Stimulated activated CD8-positive, alpha-beta memory T cell treated with anti-CD3 and anti-CD28 coated beads, Interleukin-15, amount 100 ng/mL, for 4 hours (primary cell): Measurements from ENCODE around the gene BBS7.

Source experiments
- DNase-seq, 2 donors: peaks; one replicate each; pipeline ENCODE4 v3.0.0-alpha.2; 2020; ENCODE audit warnings: low read depth in 2 of 2

The BBS7 gene, protein sequence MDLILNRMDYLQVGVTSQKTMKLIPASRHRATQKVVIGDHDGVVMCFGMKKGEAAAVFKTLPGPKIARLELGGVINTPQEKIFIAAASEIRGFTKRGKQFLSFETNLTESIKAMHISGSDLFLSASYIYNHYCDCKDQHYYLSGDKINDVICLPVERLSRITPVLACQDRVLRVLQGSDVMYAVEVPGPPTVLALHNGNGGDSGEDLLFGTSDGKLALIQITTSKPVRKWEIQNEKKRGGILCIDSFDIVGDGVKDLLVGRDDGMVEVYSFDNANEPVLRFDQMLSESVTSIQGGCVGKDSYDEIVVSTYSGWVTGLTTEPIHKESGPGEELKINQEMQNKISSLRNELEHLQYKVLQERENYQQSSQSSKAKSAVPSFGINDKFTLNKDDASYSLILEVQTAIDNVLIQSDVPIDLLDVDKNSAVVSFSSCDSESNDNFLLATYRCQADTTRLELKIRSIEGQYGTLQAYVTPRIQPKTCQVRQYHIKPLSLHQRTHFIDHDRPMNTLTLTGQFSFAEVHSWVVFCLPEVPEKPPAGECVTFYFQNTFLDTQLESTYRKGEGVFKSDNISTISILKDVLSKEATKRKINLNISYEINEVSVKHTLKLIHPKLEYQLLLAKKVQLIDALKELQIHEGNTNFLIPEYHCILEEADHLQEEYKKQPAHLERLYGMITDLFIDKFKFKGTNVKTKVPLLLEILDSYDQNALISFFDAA

DNA sequence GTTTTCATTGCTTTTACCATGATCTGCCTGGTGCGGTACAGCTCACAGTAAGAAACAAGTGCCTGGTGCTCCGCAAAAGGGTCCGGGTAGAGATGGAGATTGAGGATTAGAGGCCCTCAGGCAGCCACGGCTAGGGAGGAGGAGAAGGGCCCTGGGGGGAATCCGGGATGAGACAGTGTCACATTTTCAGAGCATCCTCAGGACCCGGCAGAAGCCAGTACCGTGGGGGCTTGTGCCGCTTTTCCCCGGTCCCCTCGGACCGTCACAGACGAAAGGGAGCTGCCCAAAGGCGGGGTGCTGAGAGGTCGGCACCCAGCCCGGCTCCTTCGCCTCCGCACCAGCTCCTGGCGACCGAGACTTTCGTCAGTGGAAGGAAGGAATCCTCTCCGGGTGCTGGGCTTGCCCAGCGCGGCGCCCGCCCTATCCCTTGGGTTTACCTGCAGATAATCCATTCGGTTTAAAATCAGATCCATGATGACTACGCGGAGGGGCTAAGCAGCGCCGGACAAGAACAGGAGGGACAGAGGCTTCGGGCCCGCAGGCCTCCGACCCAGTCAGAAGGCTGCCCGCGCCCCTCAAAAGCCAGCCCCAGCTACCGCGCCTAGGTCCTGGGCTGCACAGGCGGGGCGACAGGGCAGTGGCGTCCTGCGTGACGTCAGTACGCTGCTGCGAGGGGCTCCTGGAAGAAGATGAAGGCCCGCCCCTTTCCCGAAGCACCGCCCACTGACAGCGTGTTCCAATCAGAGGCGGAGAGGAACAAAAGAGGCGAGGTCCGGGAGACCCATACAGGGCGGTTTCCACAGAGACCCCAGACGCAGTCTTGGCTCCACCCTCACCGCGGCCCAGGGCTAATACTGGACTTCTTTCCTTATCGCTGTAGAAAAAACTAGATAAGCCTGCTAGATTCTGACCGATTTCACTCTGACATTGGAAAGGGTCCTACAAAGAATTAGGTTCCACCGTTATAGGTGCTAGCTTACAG, at the start of gene BBS7:
BBS7 (minus strand) TSS at position 634 of the 982 bp plus-strand sequence; CDS start at position 473, 161 bp downstream.
- DNase-seq: peak; percentile 91 to 95

DNA sequence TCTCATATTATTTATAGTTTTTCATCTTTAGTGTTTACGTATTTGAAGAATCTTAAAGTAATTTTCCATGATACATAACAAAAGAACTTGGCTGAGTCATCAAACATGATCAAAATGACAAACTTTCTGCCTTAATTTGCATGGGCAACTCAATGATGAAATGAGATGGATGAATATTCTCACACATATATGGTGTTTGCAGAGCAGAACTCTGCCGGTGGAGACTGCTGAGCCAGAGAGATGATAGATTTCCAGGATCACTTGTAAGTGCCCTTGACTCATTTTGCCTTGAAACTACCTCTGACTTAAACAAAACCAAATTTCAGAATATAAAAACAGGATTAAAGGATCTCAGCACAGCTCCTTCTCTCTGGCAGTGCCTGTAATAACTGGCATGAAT, 43.4 kb upstream of the BBS7 start:
- DNase-seq: no peak

DNA sequence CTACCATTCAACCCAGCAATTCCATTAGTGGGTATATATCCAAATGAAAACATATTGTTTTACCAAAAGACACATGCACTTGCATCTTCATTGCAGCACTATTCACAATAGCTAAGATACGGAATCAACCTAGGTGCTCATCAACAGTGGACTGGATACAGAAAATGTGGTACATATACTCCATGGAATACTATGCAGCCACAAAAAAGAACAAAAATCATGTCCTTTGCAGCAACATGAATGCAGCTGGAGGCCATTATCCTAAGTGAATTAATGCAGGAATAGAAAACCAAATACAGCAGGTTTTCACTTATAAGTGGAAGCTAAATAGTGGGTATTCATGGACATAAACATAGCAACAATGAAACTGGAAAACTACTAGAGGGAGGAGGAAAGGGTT, 38.1 kb upstream of the BBS7 start:
- DNase-seq: no peak

DNA sequence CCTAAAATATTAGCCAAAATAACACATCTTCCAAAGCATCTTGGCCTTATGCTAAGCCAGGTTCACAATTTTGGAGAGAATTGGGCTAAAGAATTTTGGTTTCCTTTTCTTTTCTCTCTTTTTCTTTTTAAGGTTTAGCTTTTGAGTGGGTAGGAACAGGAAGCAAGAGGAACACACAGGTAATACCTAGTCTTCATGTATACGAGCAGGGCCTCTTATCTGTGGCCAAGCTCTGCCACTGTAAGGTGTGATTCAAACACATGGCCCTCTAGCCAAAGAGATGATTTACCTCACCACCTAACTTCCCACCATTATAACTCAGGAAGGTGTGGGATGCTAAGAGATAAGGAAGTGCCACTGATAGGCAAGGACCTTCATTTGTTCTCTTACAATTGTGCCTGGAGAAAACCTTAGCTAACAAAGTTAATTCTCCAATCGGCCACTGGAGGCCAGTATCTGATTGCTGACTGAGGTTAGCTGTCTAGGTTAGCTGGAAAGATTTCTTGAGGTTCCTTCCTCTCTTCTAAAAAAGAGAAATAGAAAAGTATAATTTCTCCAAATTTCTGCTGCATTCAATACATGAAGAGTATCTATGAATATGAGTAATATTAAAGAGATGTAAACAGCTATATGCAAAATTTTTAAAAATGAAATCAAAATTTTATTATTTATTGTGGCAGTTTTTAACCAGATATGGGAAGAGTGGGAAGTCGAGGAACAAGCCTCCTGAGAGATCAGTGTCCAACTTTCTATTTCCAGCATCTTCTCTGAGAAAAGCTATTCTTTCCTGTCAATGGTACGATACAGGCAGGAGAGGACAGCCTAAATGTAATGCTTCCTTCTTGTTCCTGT, 30.1 kb upstream of the BBS7 start:
- peak in 1 of 2 donors; percentile 11 for DNase-seq

DNA sequence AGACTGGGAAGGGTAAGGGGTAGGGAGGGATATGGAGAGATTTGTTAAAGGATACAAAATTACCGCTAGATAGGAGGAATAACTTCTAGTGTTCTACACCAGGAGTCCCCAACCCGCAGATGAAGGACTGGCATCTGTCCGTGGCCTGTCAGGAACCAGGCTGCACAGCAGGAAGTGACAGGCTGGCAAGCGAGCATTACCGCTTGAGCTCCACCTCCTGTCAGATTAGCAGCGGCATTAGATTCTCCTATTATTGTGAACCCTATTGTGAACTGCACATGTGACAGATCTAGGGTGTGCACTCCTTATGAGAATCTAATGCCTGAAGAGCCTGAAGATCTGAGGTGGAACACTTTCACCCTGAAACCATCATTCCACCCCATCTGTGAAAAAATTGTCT, 27.9 kb upstream of the BBS7 start:
- DNase-seq: no peak

DNA sequence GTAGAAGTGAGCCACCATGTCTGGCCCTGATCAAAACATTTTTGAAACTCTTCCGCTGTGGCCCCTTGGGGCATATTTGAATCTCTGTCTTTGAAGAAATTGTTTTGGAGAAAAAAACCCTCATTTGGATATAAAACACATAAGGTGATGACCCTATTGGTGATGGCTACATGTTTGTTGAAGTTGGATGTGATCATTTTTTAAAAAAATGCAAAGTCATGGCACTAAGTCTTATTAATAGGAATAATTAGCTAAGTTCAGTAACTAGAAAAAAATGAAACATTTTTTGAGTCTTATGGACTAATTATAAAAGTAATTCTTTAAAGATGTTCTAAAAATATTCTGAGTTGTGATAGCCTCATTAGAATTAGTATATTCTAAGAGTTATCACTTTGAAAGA, 17.9 kb upstream of the BBS7 start:
- no peak for DNase-seq

DNA sequence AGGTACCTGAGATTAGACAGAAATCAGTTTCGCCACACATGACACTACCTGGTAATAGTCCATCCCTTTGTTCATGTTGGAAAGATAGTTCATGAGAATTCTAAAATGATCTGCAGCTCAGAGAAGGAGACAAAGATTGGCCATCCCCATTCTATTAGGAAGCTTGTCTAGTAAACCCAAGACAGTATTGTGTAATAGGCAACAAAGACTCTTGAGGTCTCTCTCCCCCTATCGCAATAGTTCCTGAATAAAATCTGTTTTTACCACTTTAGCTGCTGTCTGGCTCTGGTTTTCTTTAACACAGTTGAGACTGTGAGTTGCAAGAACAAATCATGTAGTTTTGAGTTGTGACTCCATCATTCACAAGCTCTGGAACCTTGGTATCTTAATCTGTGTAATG, 14.8 kb upstream of the BBS7 start:
- no peak for DNase-seq

DNA sequence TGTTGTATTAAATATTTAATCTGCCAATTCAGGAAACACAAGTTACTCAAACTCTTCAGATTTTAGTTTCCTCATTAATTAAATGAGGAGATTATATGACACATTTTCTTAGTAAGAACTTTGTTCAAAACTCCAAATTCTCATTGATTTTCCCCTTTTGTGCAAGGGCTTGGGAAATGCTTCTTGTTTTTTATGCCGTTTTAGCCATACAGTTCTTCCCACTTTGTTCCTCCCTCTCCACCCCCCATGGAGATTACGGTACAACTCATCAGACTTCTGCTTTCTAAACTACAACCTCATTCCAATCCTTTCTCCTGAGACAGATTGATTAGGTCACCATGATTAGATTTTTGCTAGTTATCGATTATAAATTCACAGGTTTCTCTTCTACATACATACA, 10.9 kb upstream of the BBS7 start:
- DNase-seq: no peak

DNA sequence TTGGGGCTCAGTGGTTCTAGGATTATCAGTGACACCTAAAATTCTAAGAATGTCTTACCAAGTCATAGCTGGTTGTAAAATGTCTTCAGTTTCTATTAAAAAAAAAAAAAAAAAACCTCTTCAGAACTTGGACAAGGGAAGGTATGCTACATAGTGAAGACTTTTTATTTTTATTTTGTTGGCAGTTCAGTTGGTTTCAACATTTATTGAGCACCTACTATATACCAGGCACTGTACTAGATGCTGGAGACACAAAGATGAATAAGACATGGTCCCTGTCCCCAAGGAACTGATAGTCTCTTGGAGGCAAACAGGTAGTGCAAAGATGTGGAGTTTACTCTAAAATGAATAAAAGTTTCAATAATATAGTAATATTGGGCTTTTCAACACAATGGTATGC, 8.9 kb upstream of the BBS7 start:
- DNase-seq: no peak

DNA sequence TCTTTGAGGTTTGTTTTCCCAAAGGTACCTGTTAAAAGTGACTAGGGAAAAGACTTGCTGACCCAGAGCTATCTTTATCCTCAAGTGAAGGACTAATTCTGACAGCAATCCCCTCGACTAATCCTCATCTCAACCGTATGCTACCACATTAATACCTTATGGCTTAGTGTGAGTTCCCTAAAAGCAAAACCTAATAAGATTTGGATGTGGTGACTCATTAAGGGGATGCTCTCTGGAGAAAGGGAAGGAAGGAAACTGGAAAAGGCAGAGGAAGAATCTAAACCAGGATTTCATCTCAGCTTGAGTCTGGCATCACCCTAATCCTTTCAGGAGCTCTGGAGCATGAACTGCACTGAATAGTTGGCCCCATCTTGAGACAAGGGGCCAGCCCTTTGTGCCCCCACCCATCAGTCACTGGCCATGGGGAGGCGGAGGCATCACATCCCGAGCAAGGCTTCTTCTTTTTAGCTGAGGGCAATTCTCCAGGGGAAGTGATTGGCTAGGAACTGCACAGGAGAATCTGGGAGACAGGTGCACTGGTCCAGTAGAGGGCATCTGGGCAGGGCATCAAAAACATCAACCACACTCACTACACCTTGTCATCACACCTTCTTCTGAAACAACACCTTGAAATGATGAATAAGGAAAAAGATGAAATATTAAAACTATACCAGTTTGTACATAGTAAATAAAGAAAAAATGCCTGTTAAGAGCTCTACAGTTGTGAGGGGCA, 6.9 kb upstream of the BBS7 start:
- no peak for DNase-seq

DNA sequence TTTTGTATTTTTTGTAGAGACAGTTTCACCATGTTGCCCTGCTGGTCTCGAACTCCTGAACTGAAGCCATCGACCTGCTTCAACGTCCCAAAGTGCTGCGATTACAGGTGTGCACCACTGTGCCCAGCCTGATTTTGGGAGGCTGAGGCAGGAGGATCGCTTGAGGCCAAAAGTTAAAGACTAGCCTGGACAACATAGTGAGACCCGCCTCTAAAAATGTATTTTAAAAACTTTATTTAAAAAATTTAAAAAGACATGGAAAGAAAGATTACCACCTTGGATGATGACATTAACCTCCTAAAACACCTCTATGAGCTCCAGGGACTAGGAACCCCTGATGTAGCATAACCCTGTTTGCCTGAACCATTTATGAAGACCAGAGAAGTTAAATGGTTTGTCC, 5.8 kb upstream of the BBS7 start:
- DNase-seq: no peak

DNA sequence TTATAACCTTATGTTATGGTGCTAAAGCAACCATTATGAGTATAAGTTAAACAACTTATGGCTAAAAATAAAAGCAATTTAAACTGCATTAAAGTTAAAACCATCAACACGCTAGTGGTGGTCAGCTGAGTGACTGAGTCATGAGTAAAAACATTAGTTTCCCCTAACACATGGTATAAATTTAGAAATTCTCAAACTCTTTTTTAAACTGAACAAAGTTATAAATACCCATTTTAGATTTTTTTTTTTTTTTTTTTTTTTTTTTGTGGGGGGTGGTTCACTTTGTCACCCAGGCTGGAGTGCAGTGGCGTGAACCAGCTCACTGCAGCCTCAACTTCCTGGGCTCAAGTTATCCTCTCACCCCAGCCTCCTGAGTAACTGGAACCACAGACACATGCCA, 5.4 kb upstream of the BBS7 start:
- DNase-seq: no peak

DNA sequence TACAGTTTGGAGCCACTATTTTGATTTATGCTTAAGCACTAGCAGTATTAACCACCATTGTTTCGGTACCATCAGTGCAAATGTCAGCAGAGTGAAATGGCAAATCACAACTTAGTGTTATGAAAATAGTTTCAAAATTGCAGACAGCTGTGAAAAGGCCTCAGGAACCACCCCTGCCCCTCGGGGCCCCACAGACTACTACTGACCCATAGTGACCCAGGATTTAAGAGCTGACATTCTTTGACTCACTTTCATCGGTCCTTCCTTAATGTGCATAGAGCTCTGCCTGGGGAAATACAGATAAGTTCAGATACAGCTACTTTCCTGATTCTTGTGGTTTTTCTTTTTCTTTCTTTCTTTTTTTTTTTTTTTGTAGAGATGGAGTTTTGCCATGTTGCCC, 3.3 kb upstream of the BBS7 start:
- DNase-seq: no peak

DNA sequence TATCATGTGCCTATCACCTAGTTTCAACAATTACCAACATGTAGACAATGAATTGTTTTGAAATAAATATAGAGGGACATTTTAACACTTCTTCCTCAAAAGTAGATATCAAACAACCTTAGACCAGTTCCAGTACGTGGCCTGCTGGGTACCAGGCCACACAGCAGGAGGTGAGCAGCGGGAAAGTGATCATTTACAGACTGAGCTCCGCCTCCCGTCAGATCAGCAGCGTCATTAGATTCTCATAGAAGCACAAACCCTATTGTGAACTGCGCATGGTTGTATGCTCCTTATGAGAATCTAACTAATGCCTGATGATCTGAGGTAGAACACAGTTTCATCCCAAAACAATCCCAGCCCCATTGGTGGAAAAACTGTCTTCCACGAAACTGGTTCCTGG, 6.5 kb downstream of the BBS7 start:
- DNase-seq: no peak

DNA sequence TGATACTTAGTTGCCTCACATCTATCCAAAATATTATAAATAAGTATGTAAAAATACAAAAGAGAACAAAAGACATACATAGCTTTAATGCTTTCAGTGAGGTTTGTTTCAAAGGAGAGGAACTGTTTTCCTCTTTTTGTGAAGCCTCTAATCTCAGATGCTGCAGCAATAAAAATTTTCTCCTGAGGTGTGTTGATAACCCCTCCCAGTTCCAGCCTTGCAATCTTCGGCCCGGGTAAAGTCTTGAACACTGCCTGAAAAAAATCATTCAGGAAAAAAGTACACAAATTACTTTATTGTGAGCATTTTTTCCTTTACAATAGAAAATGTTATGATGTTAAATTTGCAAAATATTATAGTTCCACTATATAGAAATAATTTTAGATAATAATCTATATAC, 8.8 kb downstream of the BBS7 start:
- no peak for DNase-seq

DNA sequence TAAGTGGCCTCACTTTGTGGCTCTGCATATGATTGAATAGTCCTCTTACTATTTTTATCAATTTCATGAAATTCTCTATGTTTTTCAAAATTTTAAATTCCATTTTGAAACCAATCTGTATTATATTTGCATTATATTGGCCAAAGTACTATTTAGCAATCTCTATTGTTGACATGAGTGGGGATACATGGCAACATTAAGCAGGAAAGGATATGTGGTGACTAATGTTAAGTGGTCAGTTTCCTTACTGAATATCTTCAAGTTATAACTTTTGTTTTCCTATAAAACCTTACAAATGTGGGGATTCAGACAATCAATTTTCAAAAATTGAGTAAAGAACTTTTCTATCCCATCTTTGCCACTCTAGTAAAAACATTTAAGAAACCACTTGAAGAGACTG, 10.2 kb downstream of the BBS7 start:
- DNase-seq: no peak

DNA sequence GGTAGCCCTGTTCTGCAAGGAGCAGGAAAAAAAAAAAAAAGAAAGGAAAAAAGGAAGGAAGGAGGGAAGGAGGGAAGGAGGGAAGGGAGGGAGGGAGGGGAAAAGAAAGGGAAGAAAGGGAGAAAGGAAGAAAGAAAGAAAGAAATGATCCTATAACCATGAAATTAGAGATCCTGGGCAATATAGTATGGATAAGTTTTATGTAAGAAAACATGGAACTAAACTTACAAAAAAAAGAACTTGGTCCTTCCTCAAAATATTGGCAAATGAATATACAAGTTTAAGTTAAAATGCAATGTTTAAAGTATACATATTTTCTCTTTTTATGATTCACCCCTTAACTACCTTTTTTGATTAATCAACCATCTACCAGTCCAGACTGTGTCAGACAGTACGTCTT, 18.9 kb downstream of the BBS7 start:
- DNase-seq: no peak

DNA sequence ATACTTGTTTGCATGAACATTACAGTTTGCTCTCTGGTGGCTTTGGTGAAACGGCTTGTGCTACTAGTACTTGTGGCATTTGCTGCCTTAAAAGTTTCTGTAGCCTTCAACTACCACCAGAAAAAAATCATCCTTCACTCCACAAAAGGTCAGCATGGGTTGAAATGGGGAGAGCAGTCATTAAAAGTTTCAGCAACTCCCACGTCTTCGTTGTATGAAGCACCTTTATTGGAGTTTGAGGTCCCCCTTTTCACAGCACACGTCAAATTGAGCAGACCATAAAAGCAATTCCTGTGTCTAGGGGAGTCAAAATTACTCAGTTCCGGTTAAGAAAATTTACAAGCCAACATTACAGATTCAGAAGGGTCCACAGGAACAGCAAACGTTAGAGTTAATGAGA, 23.6 kb downstream of the BBS7 start:
- DNase-seq: no peak

DNA sequence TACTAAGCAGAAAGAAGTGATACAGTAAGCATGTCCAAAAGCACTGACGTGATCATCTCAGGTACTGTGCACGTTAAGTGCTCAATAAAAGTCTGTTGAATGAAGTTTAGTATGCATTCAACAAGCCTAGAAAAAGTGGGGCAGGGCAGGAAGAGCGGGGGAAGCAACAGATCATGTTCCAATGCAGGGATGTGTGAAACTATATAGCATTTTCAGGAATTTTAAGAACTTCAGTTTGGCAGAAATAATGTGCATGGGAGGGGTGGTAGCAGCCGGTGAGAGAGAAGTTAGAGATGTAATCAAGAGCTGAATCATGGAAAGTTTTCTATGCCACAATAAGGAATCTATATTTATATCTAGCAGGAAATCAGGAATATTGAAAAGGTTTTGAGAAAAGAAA, 27.4 kb downstream of the BBS7 start:
- DNase-seq: no peak

DNA sequence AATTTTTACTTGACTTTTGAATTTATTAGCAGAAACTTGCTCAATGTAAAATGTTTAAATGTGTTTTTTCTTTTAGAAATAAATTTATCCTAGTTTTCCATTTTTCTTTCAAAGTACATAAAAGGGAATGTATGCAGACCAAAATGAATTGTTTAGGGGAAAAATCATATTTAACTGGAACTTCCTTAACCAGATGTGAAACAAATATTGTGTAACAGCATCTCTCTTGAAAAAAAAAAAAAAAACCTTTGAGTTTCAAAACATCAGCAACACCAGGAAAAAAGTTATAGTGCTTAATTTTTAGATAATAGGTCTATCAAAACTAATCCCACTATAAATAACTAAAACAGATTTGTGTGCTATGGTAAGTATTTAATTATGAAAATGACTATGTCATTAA, 32.1 kb downstream of the BBS7 start:
- DNase-seq: no peak

DNA sequence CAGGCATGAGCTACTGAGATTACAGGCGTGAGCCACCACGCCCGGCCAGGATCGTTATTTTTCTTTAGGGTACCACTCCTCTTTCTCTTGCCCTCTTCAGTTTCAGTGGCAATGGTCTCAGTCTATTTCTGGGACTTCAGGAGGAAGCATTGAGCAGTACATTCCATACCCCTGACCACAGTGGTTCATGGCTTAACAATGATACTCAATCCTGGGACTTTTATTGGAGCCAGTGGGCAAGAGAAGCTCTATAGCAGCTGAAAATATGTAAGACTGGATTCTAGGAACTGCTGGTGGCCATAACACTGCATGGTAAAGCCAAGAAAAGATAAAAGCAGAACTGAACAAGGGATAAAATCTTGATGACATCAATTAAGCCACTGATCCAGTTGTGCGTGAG, 40.8 kb downstream of the BBS7 start:
- no peak for DNase-seq
